Left lung (tissue), 10 donors: ENCODE results near the gene HES4. TPM values are rescaled to one million over a fixed set of nuclear protein-coding genes. Genes with fewer than 3 reads are reported as not detected.

Experiments
- ATAC-seq: fragments of 200-7000 bp; cut with Tn5 transposase; one replicate; pipeline ENCODE4 v1.9.1; 2020; ENCODE audit warnings: moderate library complexity
- DNase-seq, 4 donors: peaks; one replicate each; pipeline ENCODE4 v3.0.0-alpha.2; 2013 to 2020
- H3K27ac ChIP-seq, 2 donors: fragments of 200-600 bp; sonication (generic) in 1 of 2; one replicate each; pipeline versions ENCODE4 v1.5.0 to v1.8.0; 2020 to 2021
- H3K27me3 ChIP-seq, 2 donors: fragments of 200-600 bp; sonication (generic) in 1 of 2; one replicate each; pipeline versions ENCODE4 v1.5.0 to v1.8.0; 2020 to 2021
- H3K36me3 ChIP-seq, 2 donors: fragments of 200-600 bp; sonication (generic) in 1 of 2; one replicate each; pipeline versions ENCODE4 v1.5.0 to v1.8.0; 2020 to 2021
- H3K4me1 ChIP-seq, 2 donors: fragments of 200-600 bp; one replicate each; pipeline ENCODE4 v1.8.0; 2021
- H3K4me3 ChIP-seq, 2 donors: fragments of 200-600 bp; sonication (generic) in 1 of 2; one replicate each; pipeline versions ENCODE4 v1.5.0 to v1.8.0; 2020 to 2021; ENCODE audit warnings: mild to moderate bottlenecking in 1 of 2
- H3K9me3 ChIP-seq, 2 donors: fragments of 200-600 bp; sonication (generic) in 1 of 2; one replicate each; pipeline versions ENCODE4 v1.5.0 to v1.8.0; 2020 to 2021
- CTCF ChIP-seq, 2 donors: fragments of 200-600 bp; sonication (generic) in 1 of 2; IDR thresholded peaks; one replicate each; pipeline versions ENCODE4 v1.5.0 to v1.8.0; 2021; ENCODE audit warnings: antibody characterized with exemption in 2 of 2
- intact Hi-C, 2 donors: fragments of 100-400 bp; cut with DNase I; formaldehyde crosslinking; loops; one replicate each; pipeline versions ENCODE4 v1.11.2 to v1.14.2; 2022
- polyA plus RNA-seq, 6 donors: library from polyadenylated mRNA; unstranded; fragments of 120-200 nt; gene quantifications; one replicate each; pipeline ENCODE4 v1.2.1, GENCODE V29; 2013; ENCODE audit not compliant: insufficient read length in 6 of 6
- total RNA-seq, 2 donors: library from RNA; stranded (reverse); fragmentation: NEBNext Ultra II Directional; extraction: Animal tissue kit (Norgen Biotek cat#: 25700); gene quantifications; one replicate each; pipeline ENCODE4 v1.2.1, GENCODE V29; 2021
- donor health status: DM: no; HTN: yes; CAD: no.
- donor health status: DM: no; HTN: no; CAD: no.

HES4 gene
- total and polyA plus RNA-seq, 8 donors: 4.4 to 37.5 (median 10.2) TPM

GRCh38 chr1:1006305-1007159 is 6.6 kb upstream of the HES4 start:
- Histone ChIP-seq H3K9me3 (no peaks in the 10 kb centered on the region), H3K27me3 (peaks cover 0 to 47% of the 10 kb centered on the region in 2 donors), H3K4me1 (peaks cover 12 to 22% of the 10 kb centered on the region in 2 donors), H3K27ac (no peak overlapping the region), H3K4me3 (no peak overlapping the region), H3K36me3 (no peaks in the 10 kb centered on the region)
- no peak for TF ChIP-seq CTCF (IDR thresholded peaks at IDR 0.05)
- peak in 2 of 4 donors; percentile 32 to 67 for DNase-seq
- intact Hi-C loops: no loop called here
- no peak for ATAC-seq

DNA sequence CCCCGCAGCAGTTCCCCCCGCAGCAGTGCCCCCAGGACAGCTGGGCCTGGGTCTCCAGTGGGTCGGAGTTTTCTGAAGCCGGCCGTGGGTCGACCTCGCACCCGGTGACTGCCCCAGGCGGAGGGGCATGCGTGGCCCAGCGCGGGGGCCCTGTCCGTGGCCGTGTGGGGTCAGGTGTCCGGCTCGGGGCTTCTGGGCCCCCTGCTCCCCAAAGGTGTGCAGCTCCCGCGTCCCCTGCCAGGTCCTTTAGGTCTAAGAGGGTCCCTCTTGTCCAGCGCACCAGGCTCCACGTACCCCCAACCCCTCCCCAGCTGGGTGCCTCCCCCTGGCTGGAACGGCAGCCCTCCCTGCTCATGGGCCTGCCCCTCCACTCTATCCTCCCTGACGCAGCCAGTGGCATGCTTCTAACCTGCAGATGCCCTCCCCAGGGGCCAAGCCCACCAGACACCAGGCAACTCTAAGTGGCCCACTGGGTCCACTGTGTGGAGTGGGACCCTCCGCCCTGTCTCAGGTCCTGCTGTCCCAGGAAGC is 5.9 kb upstream of the HES4 start:
- Histone ChIP-seq H3K4me3 (no peak overlapping the region), H3K9me3 (no peaks in the 10 kb centered on the region), H3K36me3 (no peaks in the 10 kb centered on the region), H3K4me1 (peaks cover 12 to 29% of the 10 kb centered on the region in 2 donors), H3K27me3 (peaks cover 0 to 54% of the 10 kb centered on the region in 2 donors), H3K27ac (no peak overlapping the region)
- DNase-seq: peak in 2 of 4 donors; percentile 19 to 47
- intact Hi-C loops: no loop called here
- TF ChIP-seq CTCF (IDR thresholded peaks at IDR 0.05): no peak
- no peak for ATAC-seq

- intact Hi-C loops: no loop called here
- H3K27ac ChIP-seq: no peak overlapping the region
- H3K36me3 ChIP-seq: no peaks in the 10 kb centered on the region
- peak; percentile 64 for ATAC-seq
- no peak for TF ChIP-seq CTCF (IDR thresholded peaks at IDR 0.05)
- DNase-seq: peak; percentile 46 to 75 (median 54)
- H3K27me3 ChIP-seq: peaks cover 0 to 62% of the 10 kb centered on the region in 2 donors
- peaks cover 12 to 37% of the 10 kb centered on the region in 2 donors for H3K4me1 ChIP-seq
- H3K4me3 ChIP-seq: no peak overlapping the region
- H3K9me3 ChIP-seq: no peaks in the 10 kb centered on the region
Measured at GRCh38 chr1:1004780-1005697, 5.1 kb upstream of the HES4 start.

GRCh38 chr1:1004420-1004779 is 4.5 kb upstream of the HES4 start:
- no peak overlapping the region for H3K4me3 ChIP-seq
- DNase-seq (peak in 1 of 4 donors; percentile 50), ATAC-seq (no peak)
- no peaks in the 10 kb centered on the region for H3K9me3 ChIP-seq
- H3K27ac ChIP-seq: no peak overlapping the region
- intact Hi-C loops: no loop called here
- H3K4me1 ChIP-seq: peaks cover 12 to 43% of the 10 kb centered on the region in 2 donors
- peaks cover 0 to 68% of the 10 kb centered on the region in 2 donors for H3K27me3 ChIP-seq
- H3K36me3 ChIP-seq: no peaks in the 10 kb centered on the region
- TF ChIP-seq CTCF (IDR thresholded peaks at IDR 0.05): no peak
